K562 (cell line): ENCODE data around the gene TTN. TPM values are rescaled to one million over a fixed set of nuclear protein-coding genes. Genes with fewer than 3 reads are reported as not detected.
A peak's percentile ranks its signal among the peaks of the same experiment; 100 is the strongest.

ENCODE experiments used
- FOXA3 ChIP-seq, 2 experiments: fragments of 450-650 bp in 1 of 2; sonication (generic) in 1 of 2; formaldehyde crosslinking; IDR thresholded peaks in 1 of 2; conservative IDR thresholded peaks in 1 of 2; 2 replicates each; pipeline versions ENCODE4 v1.4.0 to v1.8.0; 2020 to 2022; ENCODE audit warnings: mild to moderate bottlenecking in 2 of 2, missing genetic modification reagents in 1 of 2
- JUND ChIP-seq, 2 experiments: IDR thresholded peaks; 2 replicates in 1 of 2; 3 replicates in 1 of 2; pipeline ENCODE4 v1.6.1; 2011; ENCODE audit warnings: borderline replicate concordance in 2 of 2, low read depth in 2 of 2, low read length in 2 of 2, improper control_type of control experiment in 1 of 2, missing biosample characterization in 1 of 2, missing genetic modification characterization in 1 of 2, missing genetic modification reagents in 1 of 2
- MAFG ChIP-seq: fragments of 450-650 bp; conservative IDR thresholded peaks from 2 replicates; pipeline ENCODE4 v1.6.1; 2016; ENCODE audit warnings: missing genetic modification characterization, missing compliant biosample characterization
- ZNF316 ChIP-seq: fragments of 450-650 bp; IDR thresholded peaks from 2 replicates; pipeline ENCODE4 v1.6.1; 2016
- ZNF584 ChIP-seq: fragments of 200-800 bp; sonication (Bioruptor generic); IDR thresholded peaks from 2 replicates; pipeline ENCODE4 v1.6.1; 2016; ENCODE audit warnings: low read depth, mild to moderate bottlenecking, missing genetic modification characterization, missing compliant biosample characterization
- polyA plus RNA-seq, 8 experiments: library from polyadenylated mRNA; depleted of rRNA in 4 of 8; stranded (reverse) in 5 of 8; unstranded in 3 of 8; fragments of >200 nt; fragmentation: Nextera tagmentation in 2 of 8; fragmentation: Illumina TruSeq in 1 of 8; extraction: Ambion mirVana in 2 of 8; extraction: Trizol in 1 of 8; gene quantifications; 2 replicates each; pipeline versions ENCODE4 v1.2.1 to v1.2.3, GENCODE V29; 2011 to 2014; ENCODE audit warnings: inconsistent platforms in 1 of 8, missing spikeins in 1 of 8
- total RNA-seq, 7 experiments: library from RNA; depleted of rRNA in 6 of 7; stranded (reverse); fragments of >200 nt in 6 of 7; fragmentation: Illumina TruSeq in 2 of 7; extraction: Trizol in 2 of 7; gene quantifications; 2 replicates each; pipeline versions ENCODE4 v1.2.1 to v1.2.3, GENCODE V29; 2011 to 2021; ENCODE audit warnings: low replicate concordance in 1 of 7
- TF ChIP-seq, protein P1 (sequence below), 2 experiments: fragments of 450-650 bp; formaldehyde crosslinking in 1 of 2; IDR thresholded peaks; 2 replicates each; pipeline versions ENCODE4 v1.4.0 to v1.6.1; 2014 to 2020; ENCODE audit warnings: mild to moderate bottlenecking in 2 of 2, borderline replicate concordance in 1 of 2, low read depth in 1 of 2
- TF ChIP-seq, protein P2 (sequence below): fragments of 450-650 bp; IDR thresholded peaks from 2 replicates; pipeline ENCODE4 v1.6.1; 2016; ENCODE audit warnings: missing biosample characterization, missing genetic modification characterization
- TF ChIP-seq, protein P3 (sequence below), 2 experiments: fragments of 450-650 bp in 1 of 2; sonication (generic) in 1 of 2; formaldehyde crosslinking in 1 of 2; IDR thresholded peaks in 1 of 2; conservative IDR thresholded peaks in 1 of 2; 2 replicates each; pipeline versions ENCODE4 v1.6.1 to v1.8.1; 2016 to 2023; ENCODE audit warnings: mild to moderate bottlenecking in 2 of 2, moderate library complexity in 2 of 2, inconsistent platforms in 1 of 2, missing genetic modification reagents in 1 of 2
- TF ChIP-seq, protein P4 (sequence below): fragments of 450-650 bp; IDR thresholded peaks from 2 replicates; pipeline ENCODE4 v1.6.1; 2016

Gene TTN
- total and polyA plus RNA-seq, 9 of the 15 experiments (the other 6 are each of a cell fraction or from before 2014, with no cell fraction given): under 0.01 to 0.20 (median 0.04) TPM; not detected in 1

DNA sequence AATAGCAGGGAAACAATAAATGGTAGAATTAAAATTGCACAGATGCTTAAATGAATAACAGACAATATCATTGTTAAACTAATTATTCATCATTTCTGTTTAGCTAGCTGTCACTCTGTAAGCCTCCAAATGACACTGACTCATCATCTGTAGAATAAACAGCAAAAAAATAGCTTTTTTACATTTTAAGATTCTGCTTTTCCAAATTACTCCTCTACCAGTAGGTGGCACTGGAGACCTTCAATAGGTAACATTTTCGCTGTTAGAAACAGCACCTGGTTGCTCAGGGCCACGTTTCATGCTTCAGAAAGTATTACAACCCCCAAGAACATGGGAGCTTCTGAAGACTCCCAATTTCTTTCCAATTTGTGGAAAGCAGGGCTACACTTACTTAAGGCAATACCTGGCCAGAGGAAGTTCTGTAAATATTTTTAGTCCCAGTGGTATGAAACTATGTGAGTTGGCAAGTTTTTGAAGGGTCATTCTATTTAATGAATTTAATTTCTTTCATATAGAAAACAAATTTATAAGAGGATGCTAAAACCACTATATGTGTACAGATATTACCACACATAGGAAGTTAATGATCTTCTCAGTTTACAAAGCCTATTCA lies 45.4 kb downstream of the TTN start (continued):
- TF ChIP-seq, protein P1, sequence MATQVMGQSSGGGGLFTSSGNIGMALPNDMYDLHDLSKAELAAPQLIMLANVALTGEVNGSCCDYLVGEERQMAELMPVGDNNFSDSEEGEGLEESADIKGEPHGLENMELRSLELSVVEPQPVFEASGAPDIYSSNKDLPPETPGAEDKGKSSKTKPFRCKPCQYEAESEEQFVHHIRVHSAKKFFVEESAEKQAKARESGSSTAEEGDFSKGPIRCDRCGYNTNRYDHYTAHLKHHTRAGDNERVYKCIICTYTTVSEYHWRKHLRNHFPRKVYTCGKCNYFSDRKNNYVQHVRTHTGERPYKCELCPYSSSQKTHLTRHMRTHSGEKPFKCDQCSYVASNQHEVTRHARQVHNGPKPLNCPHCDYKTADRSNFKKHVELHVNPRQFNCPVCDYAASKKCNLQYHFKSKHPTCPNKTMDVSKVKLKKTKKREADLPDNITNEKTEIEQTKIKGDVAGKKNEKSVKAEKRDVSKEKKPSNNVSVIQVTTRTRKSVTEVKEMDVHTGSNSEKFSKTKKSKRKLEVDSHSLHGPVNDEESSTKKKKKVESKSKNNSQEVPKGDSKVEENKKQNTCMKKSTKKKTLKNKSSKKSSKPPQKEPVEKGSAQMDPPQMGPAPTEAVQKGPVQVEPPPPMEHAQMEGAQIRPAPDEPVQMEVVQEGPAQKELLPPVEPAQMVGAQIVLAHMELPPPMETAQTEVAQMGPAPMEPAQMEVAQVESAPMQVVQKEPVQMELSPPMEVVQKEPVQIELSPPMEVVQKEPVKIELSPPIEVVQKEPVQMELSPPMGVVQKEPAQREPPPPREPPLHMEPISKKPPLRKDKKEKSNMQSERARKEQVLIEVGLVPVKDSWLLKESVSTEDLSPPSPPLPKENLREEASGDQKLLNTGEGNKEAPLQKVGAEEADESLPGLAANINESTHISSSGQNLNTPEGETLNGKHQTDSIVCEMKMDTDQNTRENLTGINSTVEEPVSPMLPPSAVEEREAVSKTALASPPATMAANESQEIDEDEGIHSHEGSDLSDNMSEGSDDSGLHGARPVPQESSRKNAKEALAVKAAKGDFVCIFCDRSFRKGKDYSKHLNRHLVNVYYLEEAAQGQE (IDR thresholded peaks at IDR 0.05; ENCODE audit: borderline replicate concordance): peak; percentile 62
- TF ChIP-seq, protein P1 (CRISPR knock-in tag; IDR thresholded peaks at IDR 0.05; ENCODE audit: low read depth): no peak
- TF ChIP-seq, protein P2, sequence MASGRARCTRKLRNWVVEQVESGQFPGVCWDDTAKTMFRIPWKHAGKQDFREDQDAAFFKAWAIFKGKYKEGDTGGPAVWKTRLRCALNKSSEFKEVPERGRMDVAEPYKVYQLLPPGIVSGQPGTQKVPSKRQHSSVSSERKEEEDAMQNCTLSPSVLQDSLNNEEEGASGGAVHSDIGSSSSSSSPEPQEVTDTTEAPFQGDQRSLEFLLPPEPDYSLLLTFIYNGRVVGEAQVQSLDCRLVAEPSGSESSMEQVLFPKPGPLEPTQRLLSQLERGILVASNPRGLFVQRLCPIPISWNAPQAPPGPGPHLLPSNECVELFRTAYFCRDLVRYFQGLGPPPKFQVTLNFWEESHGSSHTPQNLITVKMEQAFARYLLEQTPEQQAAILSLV (tag): no peak
- TF ChIP-seq FOXA3 (CRISPR knock-in tag; conservative IDR thresholded peaks at IDR 0.05 in 1 of 2, IDR thresholded peaks at IDR 0.05 in 1 of 2) (0 out of 4 replicates have a peak, but pooled peaks of 1 of the 2 experiments have one; percentile 21), ZNF316 (0 out of 2 replicates have a peak, but pooled peaks have one; percentile 14), JUND (IDR thresholded peaks at IDR 0.05; ENCODE audit: borderline replicate concordance, low read depth, low read length) (0 out of 2 replicates have a peak, but pooled peaks have one; percentile 13), JUND (tag; IDR thresholded peaks at IDR 0.05; ENCODE audit: borderline replicate concordance, low read depth, low read length) (no peak; the same call in 2 of the 3 replicates), MAFG (tag) (0 out of 2 replicates have a peak, but pooled peaks have one; percentile 29), ZNF584 (CRISPR knock-in tag) (no peak)
- TF ChIP-seq, protein P3, sequence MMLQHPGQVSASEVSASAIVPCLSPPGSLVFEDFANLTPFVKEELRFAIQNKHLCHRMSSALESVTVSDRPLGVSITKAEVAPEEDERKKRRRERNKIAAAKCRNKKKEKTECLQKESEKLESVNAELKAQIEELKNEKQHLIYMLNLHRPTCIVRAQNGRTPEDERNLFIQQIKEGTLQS (IDR thresholded peaks at IDR 0.05): peak; percentile 50
- TF ChIP-seq, protein P3 (CRISPR knock-in tag; conservative IDR thresholded peaks at IDR 0.05): no peak
- TF ChIP-seq, protein P4, sequence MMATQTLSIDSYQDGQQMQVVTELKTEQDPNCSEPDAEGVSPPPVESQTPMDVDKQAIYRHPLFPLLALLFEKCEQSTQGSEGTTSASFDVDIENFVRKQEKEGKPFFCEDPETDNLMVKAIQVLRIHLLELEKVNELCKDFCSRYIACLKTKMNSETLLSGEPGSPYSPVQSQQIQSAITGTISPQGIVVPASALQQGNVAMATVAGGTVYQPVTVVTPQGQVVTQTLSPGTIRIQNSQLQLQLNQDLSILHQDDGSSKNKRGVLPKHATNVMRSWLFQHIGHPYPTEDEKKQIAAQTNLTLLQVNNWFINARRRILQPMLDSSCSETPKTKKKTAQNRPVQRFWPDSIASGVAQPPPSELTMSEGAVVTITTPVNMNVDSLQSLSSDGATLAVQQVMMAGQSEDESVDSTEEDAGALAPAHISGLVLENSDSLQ: 0 out of 2 replicates have a peak, but pooled peaks have one; percentile 51
